ENCODE data around the gene KCNK2.
"Not testable (repeated sequence)": the region's sequence is repeated elsewhere in the genome, so short reads cannot be mapped to it uniquely, and the experiment has no call there.

KCNK2 gene

GRCh38 chr1:215133532-215133931 is 51.0 kb downstream of the KCNK2 start:
- Histone ChIP-seq H3K9me3 (replicated peaks; ENCODE audit: low read length) (no peaks in the 10 kb centered on the region), H3K4me2 (ENCODE audit: low read length) (no peak overlapping the region), H3K9ac (ENCODE audit: low read depth, low read length) (no peak overlapping the region), H3K27me3 (ENCODE audit: control insufficient read depth, insufficient read depth, low read length) (no peaks in the 10 kb centered on the region), H3K4me1 (ENCODE audit: control insufficient read depth, insufficient read depth, low read length) (peaks cover 2% of the 10 kb centered on the region), H3K36me3 (ENCODE audit: insufficient read depth, low read length) (no peaks in the 10 kb centered on the region), H3K4me3 (ENCODE audit: low read length) (no peak overlapping the region)

DNA sequence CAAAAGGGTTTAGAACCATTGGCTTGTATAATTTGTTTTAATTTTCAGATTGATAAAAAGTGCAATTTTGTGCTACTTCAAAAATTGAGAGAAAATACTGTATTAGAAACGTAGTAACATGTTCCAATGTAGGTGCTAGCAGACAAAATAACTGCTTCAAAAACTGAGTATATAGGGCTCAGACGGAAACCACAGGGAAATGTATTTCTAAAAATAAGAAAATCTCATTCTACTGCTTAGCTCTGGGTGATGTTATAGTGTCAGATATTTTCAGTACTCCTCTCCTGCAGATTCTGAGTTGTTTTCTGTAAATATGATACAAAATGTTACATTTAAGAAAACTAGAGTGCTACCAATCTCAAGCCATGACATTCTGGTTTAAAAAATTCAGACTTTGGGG is 55.4 kb downstream of the KCNK2 start:
- Histone ChIP-seq H3K9me3 (replicated peaks; ENCODE audit: low read length) (no peaks in the 10 kb centered on the region), H3K4me2 (ENCODE audit: low read length) (no peak overlapping the region), H3K4me3 (ENCODE audit: low read length) (no peak overlapping the region), H3K27me3 (ENCODE audit: control insufficient read depth, insufficient read depth, low read length) (no peaks in the 10 kb centered on the region), H3K36me3 (ENCODE audit: insufficient read depth, low read length) (no peaks in the 10 kb centered on the region), H3K9ac (ENCODE audit: low read depth, low read length) (no peak overlapping the region), H3K4me1 (ENCODE audit: control insufficient read depth, insufficient read depth, low read length) (no peaks in the 10 kb centered on the region)

- Histone ChIP-seq H3K27me3 (ENCODE audit: control insufficient read depth, insufficient read depth, low read length) (no peaks in the 10 kb centered on the region), H3K4me2 (ENCODE audit: low read length) (no peak overlapping the region), H3K9me3 (replicated peaks; ENCODE audit: low read length) (no peaks in the 10 kb centered on the region), H3K4me3 (ENCODE audit: low read length) (no peak overlapping the region), H3K9ac (ENCODE audit: low read depth, low read length) (no peak overlapping the region), H3K4me1 (ENCODE audit: control insufficient read depth, insufficient read depth, low read length) (no peaks in the 10 kb centered on the region), H3K36me3 (ENCODE audit: insufficient read depth, low read length) (no peaks in the 10 kb centered on the region)
These were observed 57.6 kb downstream of the KCNK2 start for GRCh38 chr1:215140135-215140534.

- no peak overlapping the region for H3K9ac ChIP-seq (ENCODE audit: low read depth, low read length)
- no peaks in the 10 kb centered on the region for H3K27me3 ChIP-seq (ENCODE audit: control insufficient read depth, insufficient read depth, low read length)
- H3K4me3 ChIP-seq (ENCODE audit: low read length), result no peak overlapping the region
- no peaks in the 10 kb centered on the region for H3K9me3 ChIP-seq (replicated peaks; ENCODE audit: low read length)
- no peaks in the 10 kb centered on the region for H3K4me1 ChIP-seq (ENCODE audit: control insufficient read depth, insufficient read depth, low read length)
- H3K4me2 ChIP-seq (ENCODE audit: low read length), result no peak overlapping the region
- no peaks in the 10 kb centered on the region for H3K36me3 ChIP-seq (ENCODE audit: insufficient read depth, low read length)
These were observed 58.9 kb downstream of the KCNK2 start for GRCh38 chr1:215141460-215141859.

GRCh38 chr1:215143497-215143896 is 61.0 kb downstream of the KCNK2 start:
- Histone ChIP-seq H3K27me3 (ENCODE audit: control insufficient read depth, insufficient read depth, low read length) (no peaks in the 10 kb centered on the region), H3K4me2 (ENCODE audit: low read length) (no peak overlapping the region), H3K9me3 (replicated peaks; ENCODE audit: low read length) (no peaks in the 10 kb centered on the region), H3K9ac (ENCODE audit: low read depth, low read length) (no peak overlapping the region), H3K4me3 (ENCODE audit: low read length) (no peak overlapping the region), H3K36me3 (ENCODE audit: insufficient read depth, low read length) (no peaks in the 10 kb centered on the region), H3K4me1 (ENCODE audit: control insufficient read depth, insufficient read depth, low read length) (no peaks in the 10 kb centered on the region)

GRCh38 chr1:215146240-215146975 is 63.9 kb downstream of the KCNK2 start:
- H3K9me3 ChIP-seq (replicated peaks; ENCODE audit: low read length), result no peaks in the 10 kb centered on the region
- H3K4me3 ChIP-seq (ENCODE audit: low read length), result no peak overlapping the region
- no peak overlapping the region for H3K4me2 ChIP-seq (ENCODE audit: low read length)
- H3K36me3 ChIP-seq (ENCODE audit: insufficient read depth, low read length), result no peaks in the 10 kb centered on the region
- H3K27me3 ChIP-seq (ENCODE audit: control insufficient read depth, insufficient read depth, low read length), result no peaks in the 10 kb centered on the region
- H3K9ac ChIP-seq (ENCODE audit: low read depth, low read length), result no peak overlapping the region
- no peaks in the 10 kb centered on the region for H3K4me1 ChIP-seq (ENCODE audit: control insufficient read depth, insufficient read depth, low read length)

- H3K4me3 ChIP-seq (ENCODE audit: low read length), result no peak overlapping the region
These were observed 64.5 kb downstream of the KCNK2 start for GRCh38 chr1:215147024-215147423.

GRCh38 chr1:215151841-215152549 is 69.5 kb downstream of the KCNK2 start:
- Histone ChIP-seq H3K27me3 (ENCODE audit: control insufficient read depth, insufficient read depth, low read length) (no peaks in the 10 kb centered on the region), H3K4me1 (ENCODE audit: control insufficient read depth, insufficient read depth, low read length) (no peaks in the 10 kb centered on the region), H3K4me2 (ENCODE audit: low read length) (no peak overlapping the region), H3K4me3 (ENCODE audit: low read length) (no peak overlapping the region), H3K36me3 (ENCODE audit: insufficient read depth, low read length) (no peaks in the 10 kb centered on the region), H3K9ac (ENCODE audit: low read depth, low read length) (no peak overlapping the region), H3K9me3 (replicated peaks; ENCODE audit: low read length) (no peaks in the 10 kb centered on the region)

More at GRCh38 chr1:215147024-215147423, 64.5 kb downstream of the KCNK2 start:
- Histone ChIP-seq H3K27me3 (ENCODE audit: control insufficient read depth, insufficient read depth, low read length) (no peaks in the 10 kb centered on the region), H3K4me2 (ENCODE audit: low read length) (no peak overlapping the region), H3K4me1 (ENCODE audit: control insufficient read depth, insufficient read depth, low read length) (no peaks in the 10 kb centered on the region), H3K36me3 (ENCODE audit: insufficient read depth, low read length) (no peaks in the 10 kb centered on the region), H3K9ac (ENCODE audit: low read depth, low read length) (no peak overlapping the region), H3K9me3 (replicated peaks; ENCODE audit: low read length) (no peaks in the 10 kb centered on the region)

- Histone ChIP-seq H3K4me2 (ENCODE audit: low read length) (no peak overlapping the region), H3K9me3 (replicated peaks; ENCODE audit: low read length) (no peaks in the 10 kb centered on the region), H3K4me1 (ENCODE audit: control insufficient read depth, insufficient read depth, low read length) (peaks cover 8% of the 10 kb centered on the region), H3K4me3 (ENCODE audit: low read length) (no peak overlapping the region), H3K27me3 (ENCODE audit: control insufficient read depth, insufficient read depth, low read length) (no peaks in the 10 kb centered on the region), H3K9ac (ENCODE audit: low read depth, low read length) (no peak overlapping the region), H3K36me3 (ENCODE audit: insufficient read depth, low read length) (no peaks in the 10 kb centered on the region)
These were observed 73.7 kb downstream of the KCNK2 start for GRCh38 chr1:215156232-215156631.

DNA sequence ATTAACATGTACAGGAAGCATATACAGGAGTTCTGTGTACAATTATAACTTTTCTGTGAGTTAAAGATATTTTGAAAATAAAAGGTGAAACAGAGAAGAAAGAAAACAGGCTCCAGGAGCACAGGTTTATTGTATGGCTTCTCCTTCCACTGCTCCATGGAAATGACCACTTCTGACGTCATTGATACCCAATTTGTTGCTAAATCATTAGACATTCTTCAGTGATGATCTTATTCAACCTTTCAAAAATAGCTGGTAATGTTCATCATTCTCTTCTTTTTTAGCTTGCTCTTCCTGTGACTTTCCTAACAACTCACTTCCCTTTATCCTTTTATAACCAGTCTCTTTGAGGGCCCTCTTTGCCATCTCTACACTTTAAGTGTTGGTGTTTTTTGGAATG is 77.8 kb downstream of the KCNK2 start:
- Histone ChIP-seq H3K4me2 (ENCODE audit: low read length) (no peak overlapping the region), H3K36me3 (ENCODE audit: insufficient read depth, low read length) (no peaks in the 10 kb centered on the region), H3K4me3 (ENCODE audit: low read length) (no peak overlapping the region), H3K4me1 (ENCODE audit: control insufficient read depth, insufficient read depth, low read length) (peaks cover 8% of the 10 kb centered on the region), H3K9me3 (replicated peaks; ENCODE audit: low read length) (no peaks in the 10 kb centered on the region), H3K27me3 (ENCODE audit: control insufficient read depth, insufficient read depth, low read length) (no peaks in the 10 kb centered on the region), H3K9ac (ENCODE audit: low read depth, low read length) (no peak overlapping the region)

DNA sequence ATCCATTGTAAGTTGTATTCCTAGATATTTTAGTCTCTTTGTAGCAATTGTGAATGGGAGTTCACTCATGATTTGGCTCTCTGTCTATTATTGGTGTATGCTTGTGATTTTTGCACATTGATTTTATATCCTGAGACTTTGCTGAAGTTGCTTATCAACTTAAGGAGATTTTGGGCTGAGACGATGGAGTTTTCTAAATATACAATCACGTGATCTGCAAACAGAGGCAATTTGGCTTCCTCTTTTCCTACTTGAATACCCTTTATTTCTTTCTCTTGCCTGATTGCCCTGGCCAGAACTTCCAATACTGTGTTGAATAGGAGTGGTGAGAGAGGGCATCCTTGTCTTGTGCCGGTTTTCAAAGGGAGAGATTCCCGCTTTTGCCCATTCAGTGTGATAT is 80.6 kb downstream of the KCNK2 start:
- not testable (repeated sequence) for H3K4me2 ChIP-seq (ENCODE audit: low read length); H3K36me3 ChIP-seq (ENCODE audit: insufficient read depth, low read length); H3K27me3 ChIP-seq (ENCODE audit: control insufficient read depth, insufficient read depth, low read length); H3K4me3 ChIP-seq (ENCODE audit: low read length); H3K9me3 ChIP-seq (replicated peaks; ENCODE audit: low read length); H3K9ac ChIP-seq (ENCODE audit: low read depth, low read length)
- peaks cover 30% of the 10 kb centered on the region for H3K4me1 ChIP-seq (ENCODE audit: control insufficient read depth, insufficient read depth, low read length)

DNA sequence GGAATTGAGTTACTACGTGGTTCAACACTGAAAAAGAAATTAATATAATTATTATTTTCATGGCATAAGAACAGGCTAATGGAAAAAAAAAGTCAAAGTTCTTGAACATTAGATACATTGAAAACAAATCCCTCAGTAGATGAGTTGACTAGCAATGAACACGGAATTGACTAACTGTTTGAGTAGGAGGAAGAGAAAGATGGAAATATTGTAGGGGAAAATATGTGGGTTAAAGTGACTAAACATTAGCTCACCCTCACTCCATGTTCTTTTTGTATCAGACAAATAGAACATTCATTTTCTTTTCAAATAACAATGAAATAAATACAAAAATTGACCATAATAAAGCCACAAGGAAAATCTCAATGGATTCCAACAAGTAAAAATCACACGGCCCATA is 84.3 kb downstream of the KCNK2 start:
- no peaks in the 10 kb centered on the region for H3K36me3 ChIP-seq (ENCODE audit: insufficient read depth, low read length)
- peaks cover 22% of the 10 kb centered on the region for H3K4me1 ChIP-seq (ENCODE audit: control insufficient read depth, insufficient read depth, low read length)
- peak overlapping the region; percentile 63 for H3K9ac ChIP-seq (ENCODE audit: low read depth, low read length)
- no peaks in the 10 kb centered on the region for H3K27me3 ChIP-seq (ENCODE audit: control insufficient read depth, insufficient read depth, low read length)
- no peak overlapping the region for H3K4me3 ChIP-seq (ENCODE audit: low read length)
- no peaks in the 10 kb centered on the region for H3K9me3 ChIP-seq (replicated peaks; ENCODE audit: low read length)
- peak overlapping the region; percentile 53 for H3K4me2 ChIP-seq (ENCODE audit: low read length)

Measured in skeletal muscle satellite cell (primary cell).